Suprapubic skin (tissue), 4 donors: Measurements from ENCODE around the gene KNDC1.

ENCODE experiments used
- CTCF ChIP-seq, 2 donors: fragments of 200-600 bp in 1 of 2; fragments of 450-650 bp in 1 of 2; sonication (generic) in 1 of 2; IDR thresholded peaks; one replicate each; pipeline ENCODE4 v1.5.1; 2016 to 2019; ENCODE audit warnings: antibody characterized with exemption in 2 of 2, mild to moderate bottlenecking in 1 of 2, moderate library complexity in 1 of 2
- EP300 ChIP-seq: sonication (generic); formaldehyde crosslinking; IDR thresholded peaks from one replicate; pipeline ENCODE4 v1.6.1; 2017; ENCODE audit warnings: antibody characterized with exemption
- POLR2A ChIP-seq, 2 donors: fragments of 450-650 bp; IDR thresholded peaks; one replicate each; pipeline ENCODE4 v1.6.1; 2017; ENCODE audit warnings: antibody characterized with exemption in 2 of 2, mild to moderate bottlenecking in 2 of 2, moderate library complexity in 2 of 2
- POLR2AphosphoS5 ChIP-seq, 3 donors: sonication (generic); formaldehyde crosslinking; IDR thresholded peaks; one replicate each; pipeline ENCODE4 v1.6.1; 2017; ENCODE audit warnings: antibody characterized with exemption in 3 of 3

DNA sequence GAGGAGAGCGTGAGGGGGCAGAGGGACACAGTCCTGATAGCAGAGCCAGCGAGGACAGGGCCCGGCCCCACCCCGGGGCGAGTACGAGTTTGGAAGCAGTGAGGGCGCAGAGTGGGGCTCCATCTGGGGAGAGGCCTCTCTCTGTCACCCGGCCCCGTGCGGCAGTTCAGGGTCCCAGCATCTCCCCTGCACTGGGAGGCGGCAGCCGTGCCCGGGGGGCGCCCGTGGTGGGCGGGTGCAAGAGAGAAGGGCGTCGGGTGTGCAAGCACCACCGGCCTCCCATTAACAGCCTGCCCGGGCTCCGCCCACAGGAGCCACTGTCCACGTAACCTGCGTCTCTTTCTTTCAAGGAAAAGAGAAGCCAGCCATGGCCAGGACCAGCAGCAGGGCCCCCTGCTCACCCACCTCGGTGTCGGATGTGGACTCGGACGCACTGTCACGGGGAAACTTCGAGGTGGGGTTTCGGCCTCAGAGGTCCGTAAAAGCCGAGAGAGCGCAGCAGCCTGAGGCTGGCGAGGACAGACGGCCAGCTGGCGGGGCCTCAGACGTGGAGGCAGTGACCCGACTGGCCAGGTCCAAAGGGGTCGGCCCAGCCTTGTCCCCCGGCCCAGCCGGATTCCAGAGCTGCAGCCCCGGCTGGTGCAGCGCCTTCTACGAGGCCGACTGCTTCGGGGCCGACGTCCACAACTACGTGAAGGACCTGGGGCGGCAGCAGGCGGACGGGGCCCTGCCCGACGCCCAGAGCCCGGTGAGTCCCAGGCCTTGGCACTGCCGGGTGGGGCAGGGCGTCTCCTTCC lies 41.3 kb downstream of the KNDC1 start:
- TF ChIP-seq CTCF (IDR thresholded peaks at IDR 0.05) (no peak), POLR2AphosphoS5 (IDR thresholded peaks at IDR 0.05) (no peak), POLR2A (IDR thresholded peaks at IDR 0.05) (no peak), EP300 (no peak)
